MCF 10A (cell line): ENCODE data around the gene PPM1H. TPM values are rescaled to one million over a fixed set of nuclear protein-coding genes. Genes with fewer than 3 reads are reported as not detected.

Experiments
- BruUV-seq: library from RNA; stranded (reverse); fragments of 400-500 nt; replicated peaks from 2 replicates; lab custom pipeline; 2021; lab: Mats Ljungman, UMichigan
- CTCF ChIA-PET: fragments of 300-600 bp; sonication (Branson Sonifier 250); formaldehyde crosslinking; extraction: SDS; loops from one replicate; lab custom pipeline; 2021; ENCODE audit warnings: antibody characterized with exemption, inconsistent platforms; lab: Yijun Ruan, JAX
- POLR2A ChIA-PET: fragments of 300-600, 350-650 bp; sonication (Branson Sonifier 250); formaldehyde crosslinking; extraction: SDS; loops from one replicate; lab custom pipeline; 2020; ENCODE audit warnings: antibody characterized with exemption, inconsistent platforms; lab: Yijun Ruan, JAX
- DNase-seq: peaks from one replicate; pipeline ENCODE4 v3.0.0-alpha.2; 2018; ENCODE audit not compliant: unreplicated experiment
- H3K27ac Mint-ChIP-seq: one replicate; pipeline ENCODE4 v1.8.0; 2022; ENCODE audit warnings: mild to moderate bottlenecking, low read depth, mixed read lengths; ENCODE audit not compliant: unreplicated experiment
- H3K27me3 Mint-ChIP-seq: one replicate; pipeline ENCODE4 v1.8.0; 2022; ENCODE audit warnings: mixed read lengths; ENCODE audit not compliant: insufficient read depth, unreplicated experiment
- H3K36me3 Mint-ChIP-seq: one replicate; pipeline ENCODE4 v1.8.0; 2022; ENCODE audit warnings: mild to moderate bottlenecking, moderate library complexity, mixed read lengths; ENCODE audit not compliant: insufficient read depth, unreplicated experiment
- H3K4me1 Mint-ChIP-seq: one replicate; pipeline ENCODE4 v1.8.0; 2022; ENCODE audit warnings: mixed read lengths; ENCODE audit not compliant: insufficient read depth, unreplicated experiment
- H3K4me3 Mint-ChIP-seq: one replicate; pipeline ENCODE4 v1.8.0; 2022; ENCODE audit warnings: mild to moderate bottlenecking, moderate library complexity, mixed read lengths; ENCODE audit not compliant: unreplicated experiment
- H3K9me3 Mint-ChIP-seq: one replicate; pipeline ENCODE4 v1.8.0; 2022; ENCODE audit warnings: mixed read lengths; ENCODE audit not compliant: unreplicated experiment
- intact Hi-C: fragments of 100-400 bp; cut with micrococcal nuclease; formaldehyde crosslinking; loops from 2 replicates; pipeline ENCODE4 v1.14.1; 2022
- total RNA-seq: library from RNA; stranded (reverse); gene quantifications from 2 replicates; pipeline ENCODE4 v1.2.3, GENCODE V29; 2022
- TF ChIP-seq, protein P1 (sequence below): fragments of 200-600 bp; IDR thresholded peaks from one replicate; pipeline ENCODE4 v1.8.0; 2022; ENCODE audit warnings: antibody characterized with exemption, mild to moderate bottlenecking; ENCODE audit not compliant: unreplicated experiment

PPM1H gene
- total RNA-seq, 1 experiment from 2014 or later, result 0.49 TPM

DNA sequence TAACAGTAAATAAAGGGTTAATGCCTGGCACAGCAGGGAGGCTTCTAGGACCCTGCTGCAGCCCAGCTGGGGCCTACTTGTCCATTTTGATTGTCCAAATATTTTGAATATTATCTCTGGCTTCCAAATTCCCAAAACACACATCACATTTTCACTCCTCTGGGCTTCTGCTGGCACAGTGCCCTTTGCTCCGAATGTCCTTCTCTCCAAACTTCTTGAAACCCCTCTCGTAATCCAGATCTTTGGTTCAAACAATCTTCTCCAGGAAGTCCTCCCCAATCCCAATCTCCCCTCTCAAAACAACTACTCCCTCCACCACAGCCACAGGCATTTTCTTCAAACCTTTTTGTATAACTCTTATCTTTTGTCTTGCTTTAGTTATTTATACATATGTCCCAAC, 225.6 kb downstream of the PPM1H start:
- CTCF ChIA-PET, result interaction anchor here (1.5 kb wide), 1 partner anchor 21 kb away, joined by 4 read pairs; no protein-coding TSS in a partner anchor
- H3K36me3 Mint-ChIP-seq, result no peaks in the 10 kb centered on the region
- DNase-seq, result no peak
- H3K4me3 Mint-ChIP-seq, result no peak overlapping the region
- no TSS peak for BruUV-seq
- intact Hi-C loops, result no loop called here
- H3K27me3 Mint-ChIP-seq, result no peaks in the 10 kb centered on the region
- TF ChIP-seq, protein P1, sequence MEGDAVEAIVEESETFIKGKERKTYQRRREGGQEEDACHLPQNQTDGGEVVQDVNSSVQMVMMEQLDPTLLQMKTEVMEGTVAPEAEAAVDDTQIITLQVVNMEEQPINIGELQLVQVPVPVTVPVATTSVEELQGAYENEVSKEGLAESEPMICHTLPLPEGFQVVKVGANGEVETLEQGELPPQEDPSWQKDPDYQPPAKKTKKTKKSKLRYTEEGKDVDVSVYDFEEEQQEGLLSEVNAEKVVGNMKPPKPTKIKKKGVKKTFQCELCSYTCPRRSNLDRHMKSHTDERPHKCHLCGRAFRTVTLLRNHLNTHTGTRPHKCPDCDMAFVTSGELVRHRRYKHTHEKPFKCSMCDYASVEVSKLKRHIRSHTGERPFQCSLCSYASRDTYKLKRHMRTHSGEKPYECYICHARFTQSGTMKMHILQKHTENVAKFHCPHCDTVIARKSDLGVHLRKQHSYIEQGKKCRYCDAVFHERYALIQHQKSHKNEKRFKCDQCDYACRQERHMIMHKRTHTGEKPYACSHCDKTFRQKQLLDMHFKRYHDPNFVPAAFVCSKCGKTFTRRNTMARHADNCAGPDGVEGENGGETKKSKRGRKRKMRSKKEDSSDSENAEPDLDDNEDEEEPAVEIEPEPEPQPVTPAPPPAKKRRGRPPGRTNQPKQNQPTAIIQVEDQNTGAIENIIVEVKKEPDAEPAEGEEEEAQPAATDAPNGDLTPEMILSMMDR, result no peak
- peaks cover 11% of the 10 kb centered on the region for H3K4me1 Mint-ChIP-seq
- no peaks in the 10 kb centered on the region for H3K9me3 Mint-ChIP-seq
- H3K27ac Mint-ChIP-seq, result no peak overlapping the region
- POLR2A ChIA-PET, result interaction anchor here (1.0 kb wide), 1 partner anchor 107 kb away, joined by 3 read pairs; no protein-coding TSS in a partner anchor

DNA sequence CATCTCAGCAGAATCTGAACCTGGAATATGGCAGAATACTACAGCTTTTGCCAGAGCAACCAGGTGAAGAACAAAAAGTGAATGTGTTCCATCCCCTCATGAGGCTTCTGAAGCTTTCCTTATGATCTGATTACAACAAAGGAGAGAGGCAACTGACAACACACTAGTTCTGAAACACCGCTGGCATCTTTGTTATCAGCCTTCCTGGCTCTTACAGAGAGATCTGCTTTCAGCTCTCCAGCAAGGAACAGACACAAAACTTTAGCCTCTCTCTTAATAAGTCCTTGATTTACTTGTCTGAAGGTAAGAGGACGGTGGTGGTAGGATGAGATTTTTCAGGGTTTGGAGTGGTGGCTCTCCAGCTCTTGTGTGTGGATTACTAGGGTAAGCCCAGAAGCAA, 227.0 kb downstream of the PPM1H start:
- Mint-ChIP-seq H3K36me3 (no peaks in the 10 kb centered on the region), H3K27me3 (no peaks in the 10 kb centered on the region), H3K9me3 (no peaks in the 10 kb centered on the region), H3K27ac (no peak overlapping the region), H3K4me3 (no peak overlapping the region), H3K4me1 (peaks cover 11% of the 10 kb centered on the region)
- ChIA-PET CTCF (interaction anchor here (1.5 kb wide), 1 partner anchor 19 kb away, joined by 4 read pairs; no protein-coding TSS in a partner anchor), POLR2A (no interaction called here)
- intact Hi-C loops, result no loop called here
- no peak for DNase-seq
- BruUV-seq, result no TSS peak
- TF ChIP-seq, protein P1, result no peak

DNA sequence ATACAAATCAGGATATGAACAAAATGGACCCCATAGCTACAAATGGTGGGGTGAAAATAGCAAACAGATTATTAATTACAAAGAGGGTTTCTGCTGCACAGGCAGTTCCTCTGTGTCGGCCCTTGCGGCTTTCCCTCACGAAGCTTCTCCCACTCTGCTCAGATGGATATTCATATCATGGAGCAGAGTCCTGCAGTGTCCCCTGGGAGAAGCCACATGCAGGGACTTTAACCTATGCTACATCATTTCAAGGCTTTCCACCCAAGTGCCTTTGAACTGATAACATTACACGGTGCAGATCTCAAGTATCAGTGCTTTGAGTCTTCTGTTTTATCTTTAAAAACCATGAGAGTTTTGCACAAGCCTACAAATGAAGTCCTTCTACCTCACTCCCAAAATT, 229.1 kb downstream of the PPM1H start:
- Mint-ChIP-seq H3K27me3 (no peaks in the 10 kb centered on the region), H3K27ac (no peak overlapping the region), H3K4me3 (no peak overlapping the region), H3K36me3 (no peaks in the 10 kb centered on the region), H3K9me3 (no peaks in the 10 kb centered on the region), H3K4me1 (peaks cover 11% of the 10 kb centered on the region)
- DNase-seq, result no peak
- CTCF ChIA-PET, result interaction anchor here (0.9 to 1.7 kb wide), 3 partner anchors 24 to 93 kb away, joined by 3 to 6 read pairs (median 3); no protein-coding TSS in a partner anchor
- intact Hi-C loops, result no loop called here
- BruUV-seq, result no TSS peak
- POLR2A ChIA-PET, result no interaction called here
- TF ChIP-seq, protein P1, result no peak

DNA sequence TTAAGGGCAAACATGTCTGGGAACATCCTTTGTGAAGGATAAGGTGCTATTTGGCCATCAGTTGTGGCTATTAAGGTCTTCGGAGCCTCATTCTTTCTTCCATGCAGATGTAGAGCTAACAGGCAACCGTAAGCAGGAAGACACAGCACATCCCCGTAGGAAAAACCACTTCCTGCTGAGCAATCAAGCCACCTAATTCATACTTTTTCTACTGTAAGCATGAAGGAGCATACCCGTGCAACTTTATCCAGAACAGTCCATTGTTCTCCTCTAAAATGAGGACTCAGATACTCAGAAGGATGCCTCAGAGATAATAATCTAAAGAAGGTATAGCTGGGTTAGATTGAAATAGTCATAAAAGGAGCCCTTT, 232.0 kb downstream of the PPM1H start:
- Mint-ChIP-seq H3K36me3 (no peaks in the 10 kb centered on the region), H3K4me3 (no peak overlapping the region), H3K9me3 (no peaks in the 10 kb centered on the region), H3K4me1 (peaks cover 6% of the 10 kb centered on the region), H3K27me3 (no peaks in the 10 kb centered on the region), H3K27ac (no peak overlapping the region)
- POLR2A ChIA-PET, result no interaction called here
- CTCF ChIA-PET, result interaction anchor here (0.7 to 1.0 kb wide), 2 partner anchors 90 to 96 kb away, joined by 3 to 6 read pairs; no protein-coding TSS in a partner anchor
- TF ChIP-seq, protein P1, result no peak
- BruUV-seq, result no TSS peak
- no peak for DNase-seq
- intact Hi-C loops, result no loop called here
